Subcutaneous abdominal adipose tissue (tissue), 5 donors: Measurements from ENCODE around the gene DGKG.

ENCODE experiments used
- H3K27ac ChIP-seq: one replicate; pipeline ENCODE4 v1.7.0; 2013; ENCODE audit warnings: low read depth, mild to moderate bottlenecking, inconsistent platforms, low read length, moderate library complexity
- H3K27me3 ChIP-seq, 5 donors: one replicate each; pipeline ENCODE4 v1.7.0; 2013; ENCODE audit warnings: low read length in 5 of 5, inconsistent platforms in 1 of 5; ENCODE audit not compliant: control insufficient read depth in 5 of 5, insufficient read depth in 4 of 5
- H3K36me3 ChIP-seq, 5 donors: one replicate each; pipeline ENCODE4 v1.7.0; 2013; ENCODE audit warnings: low read length in 5 of 5; ENCODE audit not compliant: control insufficient read depth in 5 of 5, insufficient read depth in 5 of 5
- H3K4me1 ChIP-seq, 5 donors: one replicate each; pipeline ENCODE4 v1.7.0; 2013; ENCODE audit warnings: low read length in 5 of 5, mild to moderate bottlenecking in 3 of 5, moderate library complexity in 1 of 5; ENCODE audit not compliant: control insufficient read depth in 5 of 5, insufficient read depth in 5 of 5
- H3K4me3 ChIP-seq, 5 donors: one replicate each; pipeline ENCODE4 v1.7.0; 2013; ENCODE audit warnings: low read length in 5 of 5, low read depth in 1 of 5
- H3K9ac ChIP-seq, 5 donors: one replicate each; pipeline ENCODE4 v1.7.0; 2013; ENCODE audit warnings: low read length in 5 of 5, mild to moderate bottlenecking in 4 of 5, moderate library complexity in 3 of 5
- H3K9me3 ChIP-seq, 5 donors: one replicate each; pipeline ENCODE4 v1.7.0; 2013; ENCODE audit warnings: low read length in 5 of 5; ENCODE audit not compliant: control insufficient read depth in 5 of 5
- donor health status: healthy.
- donor health status: healthy.
- donor health status: healthy.
- donor health status: healthy.
- donor health status: healthy.

The DGKG gene

DNA sequence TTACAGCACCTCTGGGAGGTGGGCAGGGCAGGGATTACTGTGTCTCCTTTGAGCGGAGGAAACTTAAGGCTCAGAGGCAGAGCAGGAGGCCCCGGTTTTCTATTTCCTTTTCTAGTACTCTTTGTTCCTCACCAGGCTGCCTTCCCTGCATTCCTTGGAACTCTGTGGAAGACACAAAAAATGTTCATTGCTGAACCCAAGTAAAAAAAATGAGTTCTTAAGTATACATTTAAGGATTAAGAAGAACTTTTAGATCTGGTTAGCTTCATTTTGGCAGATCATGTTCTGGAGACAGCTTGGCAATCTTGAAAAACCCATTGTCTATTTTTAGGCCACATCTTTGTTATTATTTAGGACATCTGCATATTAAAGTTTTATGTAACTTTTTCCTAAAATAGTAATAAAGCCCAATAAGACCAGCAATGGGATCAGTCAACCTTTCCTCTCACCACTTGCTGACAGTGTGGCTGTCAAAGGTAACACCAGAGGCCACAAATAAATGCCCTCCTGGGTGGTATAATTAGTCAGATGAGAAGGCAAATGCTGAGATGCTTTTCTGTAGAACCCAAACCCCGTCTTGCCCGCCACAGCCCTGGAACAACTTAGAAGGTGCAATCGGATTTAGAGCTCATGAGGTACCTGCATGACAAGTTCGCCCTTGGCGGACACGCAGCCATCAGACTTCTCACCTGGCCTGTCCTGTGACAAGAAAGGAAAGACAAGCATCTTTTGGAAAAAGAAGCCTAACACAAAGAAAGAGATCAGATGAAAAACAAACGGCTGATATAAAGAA lies 97.2 kb downstream of the DGKG start:
- H3K9me3 ChIP-seq, result no peaks in the 10 kb centered on the region
- no peak overlapping the region for H3K27ac ChIP-seq
- peaks cover 0 to 12% (median 0%) of the 10 kb centered on the region in 5 donors for H3K27me3 ChIP-seq
- H3K36me3 ChIP-seq, result no peaks in the 10 kb centered on the region
- H3K4me3 ChIP-seq, result no peak overlapping the region
- H3K4me1 ChIP-seq, result no peaks in the 10 kb centered on the region
- no peak overlapping the region for H3K9ac ChIP-seq

- Histone ChIP-seq H3K4me1 (peaks cover 0 to 2% (median 0%) of the 10 kb centered on the region in 5 donors), H3K36me3 (no peaks in the 10 kb centered on the region), H3K27me3 (peaks cover 0 to 5% (median 0%) of the 10 kb centered on the region in 5 donors), H3K9me3 (no peaks in the 10 kb centered on the region), H3K27ac (no peak overlapping the region), H3K4me3 (no peak overlapping the region), H3K9ac (no peak overlapping the region)
These were observed 100.4 kb downstream of the DGKG start for GRCh38 chr3:186261638-186262037.

- no peaks in the 10 kb centered on the region for H3K36me3 ChIP-seq
- H3K27me3 ChIP-seq, result peaks cover 0 to 5% (median 0%) of the 10 kb centered on the region in 5 donors
- H3K9me3 ChIP-seq, result no peaks in the 10 kb centered on the region
- no peak overlapping the region for H3K9ac ChIP-seq
- H3K4me3 ChIP-seq, result no peak overlapping the region
- no peak overlapping the region for H3K27ac ChIP-seq
- peaks cover 0 to 2% (median 0%) of the 10 kb centered on the region in 5 donors for H3K4me1 ChIP-seq
These were observed 101.3 kb downstream of the DGKG start for GRCh38 chr3:186260726-186261125.

DNA sequence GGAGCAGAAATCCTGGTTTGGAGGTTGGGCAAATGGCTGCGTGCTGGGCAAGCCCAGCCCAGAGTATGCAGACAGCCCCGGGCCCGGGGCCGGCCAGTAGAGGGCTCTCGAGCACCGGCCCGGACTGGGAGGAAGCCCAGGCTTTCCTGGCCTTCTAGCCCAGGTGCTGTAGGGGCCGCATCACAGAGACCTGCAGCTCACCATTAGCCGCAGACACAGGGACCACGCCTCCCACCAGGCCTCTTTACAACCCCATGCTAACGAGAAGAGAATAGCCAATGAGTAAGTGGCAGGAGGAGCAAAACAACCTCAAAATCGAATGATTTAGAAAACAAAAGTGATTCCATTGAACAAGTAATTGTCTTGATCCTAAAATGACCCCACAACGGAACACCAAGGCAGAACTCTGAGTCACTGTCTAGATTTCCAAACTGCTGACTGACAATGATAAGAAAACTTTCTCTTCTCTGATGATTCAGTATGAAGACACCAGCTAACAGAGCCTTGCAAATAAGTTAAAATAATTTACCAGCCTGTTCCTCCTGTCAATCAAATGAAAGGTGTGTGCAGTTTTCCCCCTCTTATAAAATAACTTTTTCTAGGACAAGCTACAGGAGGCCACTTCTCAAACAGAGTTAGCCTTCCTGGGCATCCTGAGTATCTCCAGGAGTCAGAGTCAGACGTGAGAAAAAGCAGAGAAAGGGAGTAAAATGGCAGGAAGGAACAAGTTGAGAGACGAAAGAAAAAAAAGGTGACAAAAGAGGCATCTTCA lies 102.2 kb downstream of the DGKG start:
- Histone ChIP-seq H3K4me3 (no peak overlapping the region), H3K9me3 (no peaks in the 10 kb centered on the region), H3K27me3 (peaks cover 0 to 5% (median 0%) of the 10 kb centered on the region in 5 donors), H3K36me3 (no peaks in the 10 kb centered on the region), H3K9ac (no peak overlapping the region), H3K27ac (no peak overlapping the region), H3K4me1 (peaks cover 0 to 2% (median 0%) of the 10 kb centered on the region in 5 donors)

DNA sequence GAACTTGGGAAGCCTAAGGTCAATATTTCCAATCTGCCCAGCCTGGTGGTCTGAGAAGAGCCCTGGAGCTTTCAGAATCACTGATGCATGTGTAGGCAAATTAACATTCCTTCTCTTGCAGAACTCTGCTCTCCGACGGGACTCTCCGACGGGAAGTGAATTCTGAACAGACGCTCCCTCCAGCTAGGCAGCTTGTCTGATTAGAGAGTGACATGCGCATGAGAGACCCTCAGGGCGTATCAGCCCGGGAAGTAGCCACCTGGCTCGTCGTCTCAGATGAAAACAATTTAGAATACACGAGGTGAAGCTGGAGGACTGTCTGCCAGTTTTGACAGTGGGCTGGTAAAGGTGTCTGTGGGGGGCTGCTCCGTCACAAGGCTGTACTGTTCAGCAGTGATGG lies 103.1 kb downstream of the DGKG start:
- no peaks in the 10 kb centered on the region for H3K36me3 ChIP-seq
- peaks cover 0 to 5% (median 0%) of the 10 kb centered on the region in 5 donors for H3K27me3 ChIP-seq
- H3K9me3 ChIP-seq, result no peaks in the 10 kb centered on the region
- H3K4me1 ChIP-seq, result peaks cover 0 to 5% (median 0%) of the 10 kb centered on the region in 5 donors
- H3K4me3 ChIP-seq, result no peak overlapping the region
- H3K9ac ChIP-seq, result no peak overlapping the region
- no peak overlapping the region for H3K27ac ChIP-seq

DNA sequence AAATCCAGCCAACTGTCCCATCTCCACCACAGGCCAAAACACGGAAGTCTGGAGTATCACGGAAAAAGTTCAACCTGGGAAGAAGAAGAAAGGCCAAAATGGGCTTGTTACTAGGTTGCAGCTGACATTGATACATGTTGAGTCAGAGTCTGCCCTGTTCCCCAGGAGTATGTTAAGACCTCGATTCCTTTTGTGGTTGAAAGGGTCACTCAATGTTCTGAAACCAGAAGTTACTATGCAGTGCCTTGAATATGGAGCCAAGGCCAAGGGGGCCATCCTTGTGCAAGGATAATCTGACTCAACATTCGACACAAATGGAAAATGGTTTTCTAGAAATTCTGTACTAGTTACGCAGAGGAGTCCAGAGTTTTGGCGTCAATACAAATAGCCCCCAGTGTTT lies 104.2 kb downstream of the DGKG start:
- peaks cover 0 to 5% (median 0%) of the 10 kb centered on the region in 5 donors for H3K27me3 ChIP-seq
- H3K4me1 ChIP-seq, result peaks cover 0 to 5% (median 0%) of the 10 kb centered on the region in 5 donors

GRCh38 chr3:186255703-186256331 lies 106.2 kb downstream of the DGKG start:
- Histone ChIP-seq H3K4me1 (peaks cover 0 to 5% (median 0%) of the 10 kb centered on the region in 5 donors), H3K4me3 (no peak overlapping the region), H3K9me3 (no peaks in the 10 kb centered on the region), H3K27ac (no peak overlapping the region), H3K27me3 (peaks cover 0 to 13% (median 2%) of the 10 kb centered on the region in 5 donors), H3K9ac (no peak overlapping the region), H3K36me3 (no peaks in the 10 kb centered on the region)

More for the DNA sequence above, 104.2 kb downstream of the DGKG start:
- Histone ChIP-seq H3K9me3 (no peaks in the 10 kb centered on the region), H3K36me3 (no peaks in the 10 kb centered on the region), H3K27ac (no peak overlapping the region), H3K9ac (no peak overlapping the region), H3K4me3 (no peak overlapping the region)

GRCh38 chr3:186254676-186255650 lies 107.1 kb downstream of the DGKG start:
- Histone ChIP-seq H3K4me3 (no peak overlapping the region), H3K27ac (no peak overlapping the region), H3K9me3 (no peaks in the 10 kb centered on the region), H3K36me3 (no peaks in the 10 kb centered on the region), H3K4me1 (peaks cover 0 to 5% (median 0%) of the 10 kb centered on the region in 5 donors), H3K9ac (no peak overlapping the region), H3K27me3 (peaks cover 0 to 14% (median 2%) of the 10 kb centered on the region in 5 donors)

DNA sequence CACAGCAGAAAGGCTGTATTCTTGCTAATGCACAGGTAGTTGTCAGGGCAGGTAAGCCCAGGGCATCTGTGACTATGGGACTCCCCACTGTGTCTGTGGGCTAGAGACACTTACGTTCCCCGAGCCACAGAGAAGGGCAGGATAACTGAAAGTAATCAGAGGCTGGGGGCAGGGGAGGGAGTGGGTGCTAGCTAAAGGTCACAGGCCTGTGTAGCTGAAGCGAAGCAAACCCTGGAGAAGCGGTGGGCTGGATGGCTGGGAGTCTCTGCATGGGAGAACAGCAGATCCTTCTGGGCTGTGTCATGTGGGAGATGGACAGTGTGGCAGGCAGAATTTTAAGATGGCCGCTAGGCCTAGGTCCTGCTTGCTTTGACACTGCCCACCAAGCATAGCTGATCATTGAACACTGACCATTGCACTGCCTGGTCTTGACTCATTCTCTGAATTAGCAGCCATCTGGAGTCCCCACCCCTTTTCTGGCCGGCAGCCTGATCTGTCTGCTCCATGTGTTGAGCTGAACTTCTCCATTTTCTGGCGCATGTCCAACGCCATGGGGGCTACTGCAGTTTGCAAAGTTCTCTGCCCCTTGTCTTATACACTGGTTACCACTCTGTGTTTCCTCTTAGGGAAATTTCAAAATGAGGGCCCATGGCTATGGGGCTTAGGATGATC lies 110.0 kb downstream of the DGKG start:
- H3K4me3 ChIP-seq, result no peak overlapping the region
- no peak overlapping the region for H3K9ac ChIP-seq
- no peak overlapping the region for H3K27ac ChIP-seq
- H3K36me3 ChIP-seq, result no peaks in the 10 kb centered on the region
- peaks cover 0 to 14% (median 2%) of the 10 kb centered on the region in 5 donors for H3K27me3 ChIP-seq
- H3K9me3 ChIP-seq, result no peaks in the 10 kb centered on the region
- H3K4me1 ChIP-seq, result peaks cover 0 to 3% (median 0%) of the 10 kb centered on the region in 5 donors
